ENCODE data around the gene MRPS35.
"Not testable (repeated sequence)": the region's sequence is repeated elsewhere in the genome, so short reads cannot be mapped to it uniquely, and the experiment has no call there.

Gene MRPS35

GRCh38 chr12:27709932-27710591 is 570 bp upstream of the MRPS35 start:
- DNase-seq: no peak

- no peak for DNase-seq
Observed at GRCh38 chr12:27711317-27711682, 668 bp downstream of the MRPS35 start.

- no peak for DNase-seq
Observed at GRCh38 chr12:27711967-27712366, 1.3 kb downstream of the MRPS35 start.

- DNase-seq: no peak
Observed at GRCh38 chr12:27723212-27723611, 12.6 kb downstream of the MRPS35 start.

GRCh38 chr12:27730097-27730588 is 19.5 kb downstream of the MRPS35 start:
- no peak for DNase-seq

GRCh38 chr12:27732281-27732680 is 21.6 kb downstream of the MRPS35 start:
- no peak for DNase-seq

GRCh38 chr12:27733052-27733656 is 22.5 kb downstream of the MRPS35 start:
- DNase-seq: no peak

- DNase-seq: no peak
Observed at GRCh38 chr12:27733791-27734190, 23.2 kb downstream of the MRPS35 start.

- DNase-seq: not testable (repeated sequence)
Observed at GRCh38 chr12:27734321-27734720, 23.7 kb downstream of the MRPS35 start.

GRCh38 chr12:27743601-27744000 is 33.0 kb downstream of the MRPS35 start:
- no peak for DNase-seq

- not testable (repeated sequence) for DNase-seq
Observed at GRCh38 chr12:27745734-27746133, 35.1 kb downstream of the MRPS35 start.

GRCh38 chr12:27747111-27747820 is 36.6 kb downstream of the MRPS35 start:
- no peak for DNase-seq

GRCh38 chr12:27751386-27752047 is 40.9 kb downstream of the MRPS35 start:
- no peak for DNase-seq

GRCh38 chr12:27754795-27755194 is 44.2 kb downstream of the MRPS35 start:
- no peak for DNase-seq

GRCh38 chr12:27756670-27757195 is 46.1 kb downstream of the MRPS35 start:
- no peak for DNase-seq

- no peak for DNase-seq
Observed at GRCh38 chr12:27762757-27763156, 52.1 kb downstream of the MRPS35 start.

GRCh38 chr12:27766587-27766986 is 56.0 kb downstream of the MRPS35 start:
- DNase-seq: no peak

GRCh38 chr12:27769142-27769673 is 58.6 kb downstream of the MRPS35 start:
- no peak for DNase-seq

GRCh38 chr12:27771481-27772327 is 61.1 kb downstream of the MRPS35 start:
- DNase-seq: no peak

- no peak for DNase-seq
Observed at GRCh38 chr12:27772328-27773049, 61.9 kb downstream of the MRPS35 start.

GRCh38 chr12:27777141-27777540 is 66.5 kb downstream of the MRPS35 start:
- DNase-seq: no peak
